HL-60/S4 treated with phorbol 12-myristate 13-acetate at 8.2 ng/mL for 4 days and 3 days (cell line): Measurements from ENCODE around the gene TSHZ1.
"Not testable (repeated sequence)": the region's sequence is repeated elsewhere in the genome, so short reads cannot be mapped to it uniquely, and the experiment has no call there.

Source experiments
- in situ Hi-C: fragments of 300-500 bp; cut with MboI; formaldehyde crosslinking; loops from 2 replicates; pipeline ENCODE4 v1.15.0; 2022; ENCODE audit warnings: low sequenced_read_pairs

The TSHZ1 gene

GRCh38 chr18:75179819-75180600 lies 30.6 kb upstream of the TSHZ1 start:
- in situ Hi-C loops, result no loop called here

DNA sequence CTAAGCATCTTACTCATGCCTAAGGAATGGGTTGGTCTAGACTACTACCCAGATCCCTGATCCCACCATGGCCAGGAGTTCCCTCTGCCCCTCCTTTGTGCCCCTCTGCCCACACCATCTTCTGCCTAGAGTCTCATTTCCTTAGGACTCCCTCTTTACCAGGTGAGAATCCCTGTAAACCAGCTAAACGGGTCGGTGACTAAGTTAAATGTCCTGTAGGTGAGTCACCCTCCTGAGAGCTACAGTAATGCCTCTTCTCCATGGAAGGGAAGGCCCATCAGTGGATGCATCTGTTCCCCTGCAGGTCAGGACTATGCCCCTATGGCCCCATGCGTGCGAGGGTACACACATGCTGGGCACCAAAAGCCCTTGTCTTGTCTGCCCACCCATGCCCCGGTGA lies 27.1 kb upstream of the TSHZ1 start:
- in situ Hi-C loops, result no loop called here

GRCh38 chr18:75183973-75184493 lies 26.6 kb upstream of the TSHZ1 start:
- in situ Hi-C loops, result no loop called here

GRCh38 chr18:75185460-75185859 lies 25.1 kb upstream of the TSHZ1 start:
- in situ Hi-C loops, result no loop called here

- in situ Hi-C loops, result not testable (repeated sequence)
These were observed 22.9 kb upstream of the TSHZ1 start for GRCh38 chr18:75187702-75188101.

DNA sequence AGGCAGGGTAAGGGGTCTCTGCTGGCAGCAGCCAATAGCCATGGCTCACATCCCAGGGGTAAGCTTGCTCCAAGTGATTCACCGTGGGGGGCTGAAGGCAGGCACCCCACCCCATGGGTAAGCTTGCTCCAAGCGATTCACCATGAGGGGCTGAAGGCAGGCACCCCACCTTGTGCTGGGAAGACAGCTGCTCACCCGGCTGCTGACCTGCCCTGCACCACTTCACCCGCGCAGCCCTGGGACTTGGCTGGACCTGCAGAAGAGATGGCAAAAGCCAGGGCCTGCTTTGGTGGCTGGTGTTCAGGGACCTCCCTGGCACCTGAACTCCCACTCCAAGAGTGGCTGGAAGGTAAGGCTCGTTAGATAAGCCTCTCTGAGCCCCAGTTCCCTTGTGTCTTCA lies 20.9 kb upstream of the TSHZ1 start:
- in situ Hi-C loops, result no loop called here

- in situ Hi-C loops, result no loop called here
These were observed 17.7 kb upstream of the TSHZ1 start for GRCh38 chr18:75192899-75193298.

DNA sequence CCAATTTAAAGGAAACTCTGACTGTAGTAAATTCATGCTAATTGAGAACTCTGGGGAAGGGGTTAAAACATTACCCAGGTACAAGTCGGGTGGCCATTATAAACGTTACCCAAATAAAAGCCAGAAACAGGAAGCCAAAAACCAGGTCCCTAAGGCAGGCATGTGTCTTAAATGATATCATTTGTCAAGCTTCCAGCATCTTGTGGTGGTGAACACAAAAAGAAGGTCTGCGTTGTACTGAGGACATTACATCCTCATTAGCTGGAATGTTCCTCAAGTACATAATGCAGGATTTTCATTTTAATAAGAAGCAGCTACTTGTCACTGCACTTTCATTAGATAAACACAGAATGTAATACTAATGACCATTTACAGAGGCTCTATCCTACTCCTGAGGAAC lies 12.6 kb upstream of the TSHZ1 start:
- in situ Hi-C loops, result no loop called here

- in situ Hi-C loops, result no loop called here
These were observed 11.3 kb upstream of the TSHZ1 start for GRCh38 chr18:75199327-75199726.

DNA sequence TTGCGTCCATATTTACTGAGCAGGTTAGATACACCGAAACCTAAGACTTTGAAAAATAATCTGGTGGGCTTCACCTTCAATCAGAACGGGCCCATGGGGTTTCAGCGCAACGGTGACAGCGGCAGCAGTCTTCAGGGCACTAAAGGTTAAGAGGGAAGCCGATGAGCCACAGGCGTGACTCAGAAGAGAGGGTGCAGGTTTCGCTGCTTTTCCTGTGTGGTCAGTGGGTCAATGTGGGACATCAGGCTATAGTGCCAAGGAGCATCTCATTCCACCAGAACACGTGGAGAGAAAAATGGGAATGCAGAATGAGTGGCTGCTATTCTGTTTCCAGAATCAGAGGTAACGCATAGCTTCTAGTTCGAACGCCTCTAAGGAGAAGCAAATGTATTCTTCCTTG lies 10.5 kb upstream of the TSHZ1 start:
- in situ Hi-C loops, result no loop called here

- in situ Hi-C loops, result no loop called here
These were observed 9.9 kb upstream of the TSHZ1 start for GRCh38 chr18:75200605-75201280.

DNA sequence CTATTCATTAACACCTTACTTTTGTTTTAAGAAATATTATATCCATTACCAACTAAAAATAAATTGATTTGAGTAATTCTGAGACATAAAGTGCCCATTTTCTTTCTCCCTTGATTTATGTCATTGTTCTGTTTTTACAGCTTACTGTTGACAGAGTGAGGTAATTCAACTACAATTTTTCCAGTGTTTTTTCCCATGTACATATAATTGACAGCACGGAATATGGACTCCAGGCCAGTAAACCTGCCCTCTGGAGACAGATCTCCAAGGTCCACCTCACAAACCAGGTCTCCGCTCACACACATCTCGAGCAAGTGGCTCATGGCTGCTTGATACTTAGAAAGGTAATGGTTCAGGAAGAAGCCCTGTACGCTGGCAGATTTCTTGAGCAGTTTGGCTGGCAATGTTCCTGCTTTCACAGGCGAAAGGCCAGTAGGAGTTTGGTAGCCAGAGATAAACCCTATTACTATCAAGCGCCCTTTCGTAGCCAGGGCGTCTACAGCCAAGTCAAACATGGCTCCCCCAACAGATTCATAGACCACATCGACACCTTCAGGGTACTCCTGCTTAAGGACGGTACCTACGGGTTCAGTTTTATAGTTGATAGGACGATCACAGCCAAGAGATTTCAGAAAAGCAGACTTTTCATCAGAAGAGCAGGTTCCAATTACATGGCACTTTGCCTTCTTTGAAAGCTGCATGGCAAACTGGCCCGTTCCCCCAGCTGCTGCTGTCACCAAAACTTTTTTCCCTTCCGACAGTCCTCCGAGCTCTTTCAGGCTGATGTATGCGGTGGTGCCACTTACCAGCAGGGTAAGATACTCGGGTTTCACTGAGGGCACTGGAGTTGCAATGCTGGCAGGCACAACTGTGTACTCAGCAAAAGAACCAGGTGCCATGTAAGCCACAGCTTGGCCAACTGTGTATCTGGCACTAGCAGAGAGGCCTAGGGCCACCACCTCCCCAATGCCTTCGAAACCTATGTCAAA lies 9.0 kb upstream of the TSHZ1 start:
- in situ Hi-C loops, result no loop called here

DNA sequence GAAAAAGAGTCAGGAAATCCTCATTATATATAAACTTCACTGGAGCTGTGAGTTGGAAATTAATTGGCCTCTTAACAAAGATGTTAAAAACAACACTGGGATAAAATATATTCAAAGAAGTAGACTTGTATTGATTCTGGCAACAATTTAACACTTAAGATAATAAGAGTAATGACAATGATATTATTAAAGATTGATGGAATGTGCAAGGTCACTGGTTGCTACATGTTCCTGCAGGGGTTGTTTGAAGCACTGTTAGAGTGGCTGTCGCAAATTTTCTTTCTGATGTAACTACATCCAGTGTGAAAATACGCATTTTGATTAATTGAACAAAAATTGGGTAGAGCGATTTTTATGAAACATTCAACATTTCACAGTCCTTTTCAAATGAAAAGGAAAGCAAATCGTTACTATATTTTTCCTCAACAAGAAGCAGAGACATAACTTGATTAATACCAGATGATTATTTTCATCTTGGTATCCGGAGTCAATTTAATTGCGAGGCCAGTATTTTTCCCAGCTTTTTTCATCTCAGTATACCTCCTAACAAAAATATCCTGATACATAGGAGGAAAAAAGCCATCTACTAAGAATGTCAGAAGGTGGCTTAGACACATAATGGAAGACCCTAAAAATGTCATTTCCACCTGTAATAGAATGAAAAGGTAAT lies 7.8 kb upstream of the TSHZ1 start:
- in situ Hi-C loops, result no loop called here

- in situ Hi-C loops, result no loop called here
These were observed 7.0 kb upstream of the TSHZ1 start for GRCh38 chr18:75203416-75204268.

DNA sequence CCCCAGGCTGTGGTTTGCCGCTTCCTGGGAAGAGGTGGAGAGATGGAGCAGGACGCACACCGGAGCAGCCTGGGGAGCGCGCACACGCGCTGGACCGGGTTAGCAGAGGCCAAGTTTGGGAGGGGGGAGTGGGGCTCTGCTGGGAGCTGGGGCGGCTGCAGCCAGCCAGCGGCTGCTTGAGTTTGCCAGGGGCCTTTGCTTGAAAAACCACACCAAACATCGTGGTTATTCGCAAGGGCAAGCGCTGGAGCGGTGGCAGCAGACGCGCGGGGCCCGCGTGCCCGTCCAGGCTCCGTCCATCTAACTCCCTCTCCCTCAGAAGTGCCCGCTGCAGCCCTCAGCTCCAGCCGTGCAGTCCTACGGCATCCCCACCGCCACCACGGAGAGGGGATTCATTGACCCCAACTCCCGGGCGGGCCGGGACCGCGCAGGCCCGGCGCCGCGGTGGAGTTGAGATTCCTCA lies 6.3 kb upstream of the TSHZ1 start:
- in situ Hi-C loops, result no loop called here

- in situ Hi-C loops, result no loop called here
These were observed 5.7 kb upstream of the TSHZ1 start for GRCh38 chr18:75204732-75205513.

DNA sequence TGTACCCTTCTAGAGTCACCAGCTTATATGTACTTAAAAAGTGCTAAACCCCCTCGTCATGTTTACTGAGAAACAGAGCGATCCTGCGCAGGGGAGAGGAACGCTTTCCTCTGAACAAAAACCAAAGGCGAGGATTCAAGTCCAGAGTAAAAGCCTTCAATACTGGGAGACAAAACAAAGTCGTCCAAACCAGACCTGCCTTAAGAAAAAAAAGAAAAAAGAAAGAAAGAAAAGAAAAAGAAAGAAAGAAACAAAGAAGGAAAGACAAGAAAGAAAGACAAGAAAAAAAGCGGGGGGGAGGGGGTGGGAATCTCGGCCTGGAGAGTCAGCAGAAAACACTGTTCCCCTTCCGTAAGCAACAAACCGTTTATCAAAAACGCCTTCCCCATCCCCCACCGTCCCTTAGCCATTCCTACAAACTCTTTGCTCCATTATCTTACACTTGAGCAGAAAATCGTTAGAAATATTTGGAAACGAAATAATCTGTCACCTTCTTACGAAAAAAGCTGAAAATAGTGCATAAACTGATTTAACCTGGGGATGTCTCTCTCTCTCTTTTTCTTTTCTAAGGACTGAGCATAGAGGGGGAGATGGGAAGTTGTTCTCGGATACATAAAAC lies 5.0 kb upstream of the TSHZ1 start:
- in situ Hi-C loops, result no loop called here
